Glutamatergic neuron (in vitro differentiated cells): ENCODE results near the gene NPM3. TPM values are rescaled to one million over a fixed set of nuclear protein-coding genes. Genes with fewer than 3 reads are reported as not detected.

ENCODE experiments used
- DNase-seq: peaks from one replicate; pipeline ENCODE4 v3.0.0; 2022
- H3K27ac Mint-ChIP-seq: one replicate; pipeline ENCODE4 v1.8.0; 2020; ENCODE audit warnings: mild to moderate bottlenecking, mixed read lengths, inconsistent platforms; ENCODE audit not compliant: unreplicated experiment
- H3K27me3 Mint-ChIP-seq: one replicate; pipeline ENCODE4 v1.8.0; 2020; ENCODE audit warnings: mild to moderate bottlenecking, moderate library complexity, mixed read lengths, inconsistent platforms; ENCODE audit not compliant: unreplicated experiment
- H3K36me3 Mint-ChIP-seq: one replicate; pipeline ENCODE4 v1.8.0; 2020; ENCODE audit warnings: mild to moderate bottlenecking, mixed read lengths, inconsistent platforms; ENCODE audit not compliant: unreplicated experiment
- H3K4me1 Mint-ChIP-seq: one replicate; pipeline ENCODE4 v1.8.0; 2020; ENCODE audit warnings: mild to moderate bottlenecking, low read depth, mixed read lengths, inconsistent platforms; ENCODE audit not compliant: unreplicated experiment
- H3K4me3 Mint-ChIP-seq: one replicate; pipeline ENCODE4 v1.8.0; 2020; ENCODE audit warnings: mild to moderate bottlenecking, mixed read lengths, inconsistent platforms; ENCODE audit not compliant: unreplicated experiment
- H3K9me3 Mint-ChIP-seq: one replicate; pipeline ENCODE4 v1.8.0; 2020; ENCODE audit warnings: mild to moderate bottlenecking, moderate library complexity, mixed read lengths, inconsistent platforms; ENCODE audit not compliant: unreplicated experiment
- total RNA-seq: library from RNA; stranded (reverse); fragmentation: NEBNext Ultra II Directional; extraction: Animal tissue kit (Norgen Biotek cat#: 25700); gene quantifications from one replicate; pipeline ENCODE4 v1.2.1, GENCODE V29; 2021; ENCODE audit not compliant: unreplicated experiment
- TF ChIP-seq, protein P1 (sequence below): fragments of 200-600 bp; sonication (generic); IDR thresholded peaks from one replicate; pipeline ENCODE4 v1.5.0; 2021; ENCODE audit not compliant: partially characterized antibody, unreplicated experiment

NPM3 gene
- total RNA-seq, 1 donor from 2014 or later = 18.1 TPM

DNA sequence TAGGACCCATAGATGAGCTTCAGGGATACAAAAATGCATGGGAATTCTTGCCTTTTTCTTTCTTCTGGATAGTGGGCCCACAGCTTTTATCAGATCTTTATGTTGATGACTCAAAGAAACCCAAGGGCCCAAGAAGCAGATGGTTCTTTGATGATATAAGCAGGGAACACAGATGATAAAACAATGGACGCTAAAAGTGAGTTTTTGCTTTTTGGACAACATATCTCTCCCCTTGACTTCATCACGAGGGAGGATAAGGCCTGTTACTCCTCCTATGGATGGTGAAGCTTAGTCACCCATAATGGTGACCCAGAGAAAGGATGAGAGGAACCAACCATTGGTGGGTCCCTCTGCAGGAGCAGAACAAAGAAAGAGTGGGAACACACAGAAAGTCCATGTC is 41.5 kb upstream of the NPM3 start:
- Mint-ChIP-seq H3K36me3 (peaks cover 5% of the 10 kb centered on the region), H3K27me3 (peaks cover 4% of the 10 kb centered on the region), H3K4me3 (no peak overlapping the region), H3K27ac (no peak overlapping the region), H3K9me3 (peaks cover 2% of the 10 kb centered on the region), H3K4me1 (peaks cover under 1% of the 10 kb centered on the region)
- DNase-seq = no peak
- TF ChIP-seq, protein P1, sequence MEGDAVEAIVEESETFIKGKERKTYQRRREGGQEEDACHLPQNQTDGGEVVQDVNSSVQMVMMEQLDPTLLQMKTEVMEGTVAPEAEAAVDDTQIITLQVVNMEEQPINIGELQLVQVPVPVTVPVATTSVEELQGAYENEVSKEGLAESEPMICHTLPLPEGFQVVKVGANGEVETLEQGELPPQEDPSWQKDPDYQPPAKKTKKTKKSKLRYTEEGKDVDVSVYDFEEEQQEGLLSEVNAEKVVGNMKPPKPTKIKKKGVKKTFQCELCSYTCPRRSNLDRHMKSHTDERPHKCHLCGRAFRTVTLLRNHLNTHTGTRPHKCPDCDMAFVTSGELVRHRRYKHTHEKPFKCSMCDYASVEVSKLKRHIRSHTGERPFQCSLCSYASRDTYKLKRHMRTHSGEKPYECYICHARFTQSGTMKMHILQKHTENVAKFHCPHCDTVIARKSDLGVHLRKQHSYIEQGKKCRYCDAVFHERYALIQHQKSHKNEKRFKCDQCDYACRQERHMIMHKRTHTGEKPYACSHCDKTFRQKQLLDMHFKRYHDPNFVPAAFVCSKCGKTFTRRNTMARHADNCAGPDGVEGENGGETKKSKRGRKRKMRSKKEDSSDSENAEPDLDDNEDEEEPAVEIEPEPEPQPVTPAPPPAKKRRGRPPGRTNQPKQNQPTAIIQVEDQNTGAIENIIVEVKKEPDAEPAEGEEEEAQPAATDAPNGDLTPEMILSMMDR = no peak

DNA sequence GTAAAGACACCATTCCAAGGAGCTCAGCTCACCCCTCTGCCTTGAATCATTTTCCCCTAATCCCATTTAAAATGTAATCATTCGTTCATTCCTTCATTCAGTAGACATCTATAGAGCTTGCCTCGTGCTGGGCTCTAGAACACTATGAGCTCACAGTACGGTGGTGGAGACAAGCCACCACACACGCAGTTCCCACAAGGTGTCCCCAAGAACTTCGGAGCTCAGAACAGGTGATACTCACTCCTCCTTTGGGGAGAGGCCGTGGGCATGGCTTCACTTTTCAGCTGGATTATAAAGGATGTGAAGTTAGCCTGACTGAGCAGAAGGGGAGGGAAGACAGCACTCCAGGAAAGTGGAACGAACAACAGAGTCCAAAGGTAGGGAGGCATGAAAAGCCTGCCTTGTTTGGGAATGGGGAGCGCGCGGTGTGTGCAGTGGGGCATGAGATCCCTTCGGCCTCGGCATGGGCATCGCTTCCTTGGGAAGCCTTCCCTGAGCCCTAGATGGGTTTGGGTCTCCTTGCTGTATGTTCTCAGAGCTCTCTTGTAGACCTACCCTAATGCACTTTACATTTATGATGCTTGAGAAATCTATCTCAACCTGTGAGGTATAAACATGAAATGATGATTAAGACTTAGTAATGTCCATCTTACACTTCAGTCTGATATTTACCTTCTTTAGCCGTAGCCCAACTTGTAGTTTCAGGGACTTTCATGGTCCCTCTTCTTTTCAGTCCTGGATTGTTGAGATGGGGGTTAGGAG is 35.8 kb upstream of the NPM3 start:
- H3K4me1 Mint-ChIP-seq = peaks cover 15% of the 10 kb centered on the region
- H3K27ac Mint-ChIP-seq = peak overlapping the region; percentile 99
- H3K27me3 Mint-ChIP-seq = peaks cover 15% of the 10 kb centered on the region
- no peak for DNase-seq
- TF ChIP-seq, protein P1 = no peak
- H3K9me3 Mint-ChIP-seq = peaks cover 23% of the 10 kb centered on the region
- H3K4me3 Mint-ChIP-seq = peak overlapping the region; percentile 95
- H3K36me3 Mint-ChIP-seq = no peaks in the 10 kb centered on the region

DNA sequence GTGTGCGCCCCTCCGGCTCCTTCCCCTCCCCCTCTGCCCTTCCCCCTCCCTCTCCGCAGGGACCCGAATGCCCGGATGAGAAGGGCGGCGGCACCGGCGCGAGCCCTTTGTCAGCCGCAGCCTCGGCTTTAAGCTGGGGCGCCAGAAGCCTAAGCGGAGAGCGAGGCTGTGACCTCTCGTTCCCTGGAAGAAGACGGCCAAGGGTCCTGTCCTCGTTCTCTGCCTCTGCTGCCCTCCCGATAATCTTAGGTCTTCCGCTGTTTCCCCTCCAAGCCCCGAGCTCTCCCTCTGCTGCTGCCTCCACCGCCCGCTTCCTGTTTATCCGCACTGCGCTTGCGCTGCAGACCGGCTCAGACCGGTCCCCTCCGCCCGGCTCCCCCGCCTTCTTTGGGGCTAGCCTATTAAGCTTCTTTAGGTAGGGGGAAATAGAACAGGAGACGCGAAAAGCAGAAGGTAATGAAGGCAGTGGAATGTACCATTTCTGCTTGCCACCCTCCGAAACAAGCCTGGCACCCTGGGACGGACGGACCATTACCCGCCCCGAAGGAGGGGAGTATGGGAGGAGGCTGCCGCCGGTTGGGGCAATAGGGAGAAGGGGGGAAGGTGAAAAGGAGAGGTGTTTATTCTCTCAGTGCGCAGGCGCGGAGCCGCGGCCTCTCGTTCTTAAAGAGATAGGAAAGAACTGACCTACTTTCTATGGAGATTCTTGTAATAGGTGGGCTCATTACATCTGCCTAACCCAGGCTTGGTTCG is 35.0 kb upstream of the NPM3 start, which contains the start of gene OGA:
TSS of gene OGA (minus strand) at position 326 of the 753 bp plus-strand sequence. CDS start 422 bp downstream, outside the sequence.
- peak within 1 kb of the TSS; percentile 95 for H3K4me3 Mint-ChIP-seq
- TF ChIP-seq, protein P1 = no peak
- no peaks in the 10 kb centered on the region for H3K36me3 Mint-ChIP-seq
- H3K4me1 Mint-ChIP-seq = peaks cover 21% of the 10 kb centered on the region
- peak within 1 kb of the TSS; percentile 99 for H3K27ac Mint-ChIP-seq
- DNase-seq = peak; percentile 97
- H3K9me3 Mint-ChIP-seq = peaks cover 23% of the 10 kb centered on the region
- H3K27me3 Mint-ChIP-seq = peaks cover 15% of the 10 kb centered on the region

DNA sequence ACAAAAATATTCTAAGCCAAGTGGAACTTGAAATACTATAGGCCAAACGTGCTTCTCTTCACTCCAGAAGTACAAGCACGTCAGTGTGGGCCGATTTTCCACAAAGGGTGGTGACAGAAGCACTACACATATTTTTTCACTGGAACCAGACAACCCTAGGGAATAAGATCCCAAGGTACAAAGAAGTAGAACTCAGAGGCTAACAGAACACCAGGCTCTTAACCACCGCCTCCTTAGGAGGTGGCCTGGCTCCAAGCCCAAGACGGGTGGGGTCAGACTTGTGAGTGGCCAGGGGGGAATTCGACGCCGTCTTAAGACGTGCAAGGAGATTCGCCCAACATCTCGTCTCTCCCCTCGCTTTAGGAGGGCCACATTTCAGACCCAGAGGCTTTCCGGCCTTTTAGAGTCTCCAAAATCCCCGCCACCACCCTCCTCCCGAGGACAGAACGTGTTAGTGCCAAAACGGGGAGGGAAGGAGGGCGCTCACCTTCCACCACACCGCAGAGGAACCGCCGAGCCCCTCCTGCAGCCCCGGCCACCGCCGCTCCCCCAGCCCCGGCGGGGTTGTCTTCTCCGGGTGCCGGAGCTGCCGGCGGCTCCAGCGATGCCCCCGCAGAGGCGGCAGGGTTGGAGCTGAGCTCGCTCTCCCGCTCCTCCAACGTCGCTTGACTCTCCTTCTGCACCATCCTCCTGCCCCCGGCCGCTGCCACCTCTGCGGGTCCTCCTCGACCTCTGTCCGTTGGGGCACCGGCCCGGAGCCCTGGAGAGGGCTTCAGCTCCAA is 34.3 kb upstream of the NPM3 start:
- H3K4me3 Mint-ChIP-seq = peak overlapping the region; percentile 95
- H3K9me3 Mint-ChIP-seq = peaks cover 25% of the 10 kb centered on the region
- H3K27ac Mint-ChIP-seq = peak overlapping the region; percentile 99
- peaks cover 29% of the 10 kb centered on the region for H3K4me1 Mint-ChIP-seq
- DNase-seq = no peak
- no peaks in the 10 kb centered on the region for H3K36me3 Mint-ChIP-seq
- TF ChIP-seq, protein P1 = no peak
- H3K27me3 Mint-ChIP-seq = peaks cover 16% of the 10 kb centered on the region
